Neural crest cell (in vitro differentiated cells): ENCODE data around the gene TCF7L1. TPM values are rescaled to one million over a fixed set of nuclear protein-coding genes. Genes with fewer than 3 reads are reported as not detected.
"Not testable (repeated sequence)": the region's sequence is repeated elsewhere in the genome, so short reads cannot be mapped to it uniquely, and the experiment has no call there.

Experiments used
- DNase-seq: peaks from one replicate; pipeline ENCODE4 v3.0.0; 2021; ENCODE audit warnings: low read depth, mixed read lengths, low spot score
- H3K27ac Mint-ChIP-seq: one replicate; pipeline ENCODE4 v1.8.0; 2021; ENCODE audit warnings: mild to moderate bottlenecking, mixed read lengths; ENCODE audit not compliant: unreplicated experiment
- H3K27me3 Mint-ChIP-seq: 2 replicates; pipeline ENCODE4 v1.8.0; 2021; ENCODE audit warnings: low read depth, mild to moderate bottlenecking, mixed read lengths
- H3K36me3 Mint-ChIP-seq: 2 replicates; pipeline ENCODE4 v1.8.0; 2021; ENCODE audit warnings: low read depth, mild to moderate bottlenecking, mixed read lengths
- H3K4me1 Mint-ChIP-seq: 2 replicates; pipeline ENCODE4 v1.8.0; 2021; ENCODE audit warnings: mixed read lengths
- H3K4me3 Mint-ChIP-seq: one replicate; pipeline ENCODE4 v1.8.0; 2021; ENCODE audit warnings: mild to moderate bottlenecking, mixed read lengths
- H3K9me3 Mint-ChIP-seq: 2 replicates; pipeline ENCODE4 v1.8.0; 2021; ENCODE audit warnings: mixed read lengths
- total RNA-seq: library from RNA; stranded (reverse); gene quantifications from 2 replicates; pipeline ENCODE4 v1.2.1, GENCODE V29; 2021
- TF ChIP-seq, protein P1 (sequence below): fragments of 200-600 bp; sonication (generic); conservative IDR thresholded peaks from 2 replicates; pipeline ENCODE4 v1.5.0; 2021; ENCODE audit warnings: antibody characterized with exemption, mild to moderate bottlenecking

Gene TCF7L1
- total RNA-seq, 1 donor from 2014 or later: 40.3 TPM

DNA sequence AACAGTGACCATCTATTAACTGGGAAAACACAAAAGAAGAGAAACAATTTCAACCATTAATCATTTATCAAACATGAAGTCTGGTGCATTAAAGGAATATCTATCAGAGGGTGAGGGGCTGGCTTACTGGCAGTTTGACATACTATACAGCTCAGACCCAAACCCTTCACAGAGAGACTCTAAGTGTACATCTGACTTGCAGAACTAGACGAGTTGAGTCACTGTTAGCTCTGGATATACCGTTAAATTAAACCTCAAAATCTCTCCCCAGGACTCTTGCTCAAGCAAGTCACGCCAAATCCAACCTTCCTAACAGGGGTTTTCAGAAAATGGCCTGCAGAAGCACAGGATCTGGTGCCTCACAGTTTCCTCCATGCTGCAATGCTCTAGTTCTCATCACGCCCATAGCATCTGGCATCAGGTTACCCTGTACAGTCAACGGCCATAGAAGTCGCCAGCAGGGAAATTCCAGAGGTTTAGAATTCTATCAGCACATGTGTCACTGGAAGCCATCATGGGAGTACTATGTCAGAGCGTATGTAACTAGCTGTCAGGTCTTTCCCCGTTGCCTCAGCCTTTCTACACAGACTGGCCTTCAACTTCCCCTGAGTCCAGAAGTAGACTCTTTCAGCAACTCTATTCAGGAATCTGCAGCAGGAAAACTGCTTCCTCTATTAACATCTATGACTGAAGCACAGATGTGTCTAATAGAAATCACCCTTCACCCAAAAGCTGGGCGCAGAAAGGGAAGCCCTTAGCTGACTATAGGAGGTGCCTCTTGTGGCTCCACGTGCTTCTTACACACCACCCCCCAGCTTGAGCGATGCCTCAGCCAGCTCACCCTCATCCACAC is 185.3 kb downstream of the TCF7L1 start:
- no peak for DNase-seq
- Mint-ChIP-seq H3K4me3 (peak overlapping the region; percentile 9), H3K27me3 (no peaks in the 10 kb centered on the region), H3K27ac (no peak overlapping the region), H3K36me3 (peaks cover 34% of the 10 kb centered on the region), H3K4me1 (peaks cover 9% of the 10 kb centered on the region), H3K9me3 (no peaks in the 10 kb centered on the region)
- TF ChIP-seq, protein P1, sequence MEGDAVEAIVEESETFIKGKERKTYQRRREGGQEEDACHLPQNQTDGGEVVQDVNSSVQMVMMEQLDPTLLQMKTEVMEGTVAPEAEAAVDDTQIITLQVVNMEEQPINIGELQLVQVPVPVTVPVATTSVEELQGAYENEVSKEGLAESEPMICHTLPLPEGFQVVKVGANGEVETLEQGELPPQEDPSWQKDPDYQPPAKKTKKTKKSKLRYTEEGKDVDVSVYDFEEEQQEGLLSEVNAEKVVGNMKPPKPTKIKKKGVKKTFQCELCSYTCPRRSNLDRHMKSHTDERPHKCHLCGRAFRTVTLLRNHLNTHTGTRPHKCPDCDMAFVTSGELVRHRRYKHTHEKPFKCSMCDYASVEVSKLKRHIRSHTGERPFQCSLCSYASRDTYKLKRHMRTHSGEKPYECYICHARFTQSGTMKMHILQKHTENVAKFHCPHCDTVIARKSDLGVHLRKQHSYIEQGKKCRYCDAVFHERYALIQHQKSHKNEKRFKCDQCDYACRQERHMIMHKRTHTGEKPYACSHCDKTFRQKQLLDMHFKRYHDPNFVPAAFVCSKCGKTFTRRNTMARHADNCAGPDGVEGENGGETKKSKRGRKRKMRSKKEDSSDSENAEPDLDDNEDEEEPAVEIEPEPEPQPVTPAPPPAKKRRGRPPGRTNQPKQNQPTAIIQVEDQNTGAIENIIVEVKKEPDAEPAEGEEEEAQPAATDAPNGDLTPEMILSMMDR: no peak

DNA sequence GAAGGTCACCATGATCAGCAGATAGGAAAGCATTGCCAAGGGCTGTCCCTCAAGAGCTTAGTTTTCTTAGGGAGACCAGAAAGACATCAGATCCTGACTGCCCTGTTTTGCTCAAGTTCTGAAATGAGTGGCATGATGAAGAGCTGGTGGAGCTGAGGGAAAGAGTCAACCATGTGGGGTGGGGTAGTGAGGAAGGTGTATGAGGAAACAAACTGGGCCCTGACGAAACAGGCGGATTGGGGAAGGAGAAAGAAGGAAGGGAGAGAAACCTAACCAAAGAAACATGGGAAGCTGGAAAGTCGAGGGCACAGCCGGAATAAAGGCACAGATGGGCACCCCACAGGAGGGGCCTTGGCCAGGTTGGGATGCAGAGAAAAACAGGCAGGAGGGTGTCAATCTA is 186.6 kb downstream of the TCF7L1 start:
- no peak overlapping the region for H3K27ac Mint-ChIP-seq
- TF ChIP-seq, protein P1: no peak
- H3K36me3 Mint-ChIP-seq: peaks cover 36% of the 10 kb centered on the region
- no peak for DNase-seq
- no peaks in the 10 kb centered on the region for H3K27me3 Mint-ChIP-seq
- H3K4me1 Mint-ChIP-seq: peaks cover 7% of the 10 kb centered on the region
- no peaks in the 10 kb centered on the region for H3K9me3 Mint-ChIP-seq
- no peak overlapping the region for H3K4me3 Mint-ChIP-seq

DNA sequence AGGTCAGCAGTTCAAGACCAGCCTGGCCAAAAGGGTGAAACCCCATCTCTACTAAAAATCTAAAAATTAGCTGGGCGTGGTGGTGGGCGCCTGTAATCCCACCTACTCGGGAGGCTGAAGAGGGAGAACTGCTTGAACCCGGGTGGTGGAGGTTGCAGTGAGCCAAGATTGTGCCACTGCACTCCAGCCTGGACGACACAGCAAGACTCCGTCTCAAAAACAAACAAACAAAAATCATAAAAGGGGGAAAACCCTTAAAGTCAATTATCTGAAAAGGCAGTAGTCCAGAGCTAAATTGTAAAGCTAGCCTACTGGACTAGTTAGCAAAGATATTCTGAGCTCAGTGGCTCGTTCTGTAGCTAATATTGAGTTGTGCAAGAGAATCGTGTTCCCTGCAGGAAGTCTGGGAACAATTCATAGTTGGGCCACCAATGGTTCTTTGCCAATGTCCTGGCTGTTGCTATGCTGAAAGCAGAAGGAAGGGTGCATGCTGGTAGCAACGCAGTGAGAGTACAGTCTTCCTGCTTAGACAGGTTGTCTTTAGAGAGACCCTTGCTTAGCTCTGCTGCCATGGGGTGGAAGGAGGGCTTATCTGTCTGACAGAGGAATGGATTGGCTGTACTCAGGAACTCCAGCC is 190.3 kb downstream of the TCF7L1 start:
- Mint-ChIP-seq H3K9me3 (no peaks in the 10 kb centered on the region), H3K36me3 (peaks cover 30% of the 10 kb centered on the region), H3K27ac (no peak overlapping the region)

DNA sequence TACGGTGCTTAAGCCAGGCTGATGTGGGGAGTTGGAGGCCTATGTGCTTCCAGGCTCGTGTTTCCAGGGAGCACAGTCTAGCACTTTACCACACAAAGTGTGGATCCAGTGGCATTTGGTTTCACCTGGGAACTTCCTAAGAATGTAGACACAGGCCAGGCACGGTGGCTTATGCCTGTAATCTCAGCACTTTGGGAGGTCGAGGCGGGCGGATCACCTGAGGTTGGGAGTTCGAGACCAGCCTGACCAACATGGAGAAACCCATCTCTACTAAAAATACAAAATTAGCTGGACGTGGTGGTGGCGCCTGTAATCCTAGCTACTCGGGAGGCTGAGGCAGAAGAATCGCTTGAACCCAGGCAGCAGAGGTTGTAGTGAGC is 190.8 kb downstream of the TCF7L1 start:
- DNase-seq, H3K27ac Mint-ChIP-seq, H3K27me3 Mint-ChIP-seq, H3K9me3 Mint-ChIP-seq: not testable (repeated sequence)
- Mint-ChIP-seq H3K4me3 (peak overlapping the region; percentile 40), H3K36me3 (peaks cover 25% of the 10 kb centered on the region), H3K4me1 (peaks cover 37% of the 10 kb centered on the region)

More for the DNA sequence above, 190.3 kb downstream of the TCF7L1 start:
- H3K4me1 Mint-ChIP-seq: peaks cover 36% of the 10 kb centered on the region
- TF ChIP-seq, protein P1: no peak
- no peaks in the 10 kb centered on the region for H3K27me3 Mint-ChIP-seq
- peak overlapping the region; percentile 40 for H3K4me3 Mint-ChIP-seq
- no peak for DNase-seq

DNA sequence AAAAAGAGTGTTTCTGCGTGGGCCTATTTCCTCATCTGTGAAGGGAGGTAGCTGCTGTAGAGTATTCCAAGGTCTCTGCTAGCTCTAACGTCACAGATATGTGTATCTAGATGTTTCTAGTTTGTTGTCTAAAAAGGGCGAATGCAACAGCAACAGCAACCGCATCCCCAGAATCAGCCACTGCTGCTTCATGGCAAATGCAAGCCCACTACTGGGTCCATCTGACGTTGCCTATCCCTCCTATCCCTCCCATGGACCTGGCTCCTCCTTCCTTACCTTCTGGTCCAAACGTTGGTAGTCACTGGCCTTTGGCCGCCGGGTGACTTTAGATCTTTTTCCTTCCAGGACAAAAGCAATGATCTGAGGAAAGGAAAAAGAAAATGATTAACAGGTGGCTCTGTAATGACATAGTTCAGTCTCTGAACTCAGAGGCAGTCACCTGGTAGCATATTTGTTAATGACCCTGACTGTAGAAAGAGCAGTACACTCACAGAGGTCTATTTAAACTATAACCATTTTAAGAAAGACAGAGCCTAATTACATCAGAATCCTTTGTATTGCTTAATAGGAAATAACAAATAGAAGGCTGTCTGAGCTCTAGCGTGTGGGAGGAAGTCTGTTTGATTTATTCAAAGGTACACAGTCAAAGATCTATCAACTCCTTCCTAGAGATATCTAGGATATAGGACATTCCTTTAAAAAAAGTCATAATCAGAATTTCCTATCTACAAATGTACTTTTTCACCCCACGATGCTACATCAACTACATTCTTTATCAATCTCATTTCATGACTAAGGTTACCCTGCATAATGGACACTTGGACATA is 191.7 kb downstream of the TCF7L1 start:
- H3K9me3 Mint-ChIP-seq: no peaks in the 10 kb centered on the region
- TF ChIP-seq, protein P1: no peak
- no peaks in the 10 kb centered on the region for H3K27me3 Mint-ChIP-seq
- DNase-seq: no peak
- H3K4me3 Mint-ChIP-seq: peak overlapping the region; percentile 96
- H3K36me3 Mint-ChIP-seq: peaks cover 21% of the 10 kb centered on the region
- H3K27ac Mint-ChIP-seq: no peak overlapping the region
- peaks cover 41% of the 10 kb centered on the region for H3K4me1 Mint-ChIP-seq
